Small intestine (tissue), 7 donors: Measurements from ENCODE around the gene PPP2R5B. TPM values are rescaled to one million over a fixed set of nuclear protein-coding genes. Genes with fewer than 3 reads are reported as not detected.

ENCODE experiments used
- DNase-seq, 2 donors: peaks; one replicate each; pipeline versions ENCODE4 v3.0.0 to v3.0.0-alpha.2; 2013
- FAIRE-seq: peaks from 2 replicates; lab custom pipeline; 2012; peaks lifted over from hg19 to GRCh38; lab: Jason Lieb, UNC
- H3K27ac ChIP-seq, 3 donors: one replicate each; pipeline ENCODE4 v1.5.1; 2013; ENCODE audit warnings: low read length in 2 of 3, mild to moderate bottlenecking in 2 of 3, control low read depth in 1 of 3, inconsistent platforms in 1 of 3, low read depth in 1 of 3, moderate library complexity in 1 of 3
- H3K27me3 ChIP-seq, 3 donors: one replicate each; pipeline ENCODE4 v1.6.1; 2013; ENCODE audit warnings: low read length in 3 of 3, inconsistent platforms in 1 of 3; ENCODE audit not compliant: control insufficient read depth in 3 of 3, insufficient read depth in 3 of 3
- H3K36me3 ChIP-seq, 3 donors: one replicate each; pipeline ENCODE4 v1.6.1; 2013; ENCODE audit warnings: low read length in 3 of 3, inconsistent platforms in 1 of 3, low read depth in 1 of 3, mild to moderate bottlenecking in 1 of 3, moderate library complexity in 1 of 3; ENCODE audit not compliant: control insufficient read depth in 3 of 3, insufficient read depth in 2 of 3
- H3K4me1 ChIP-seq, 3 donors: one replicate each; pipeline ENCODE4 v1.6.1; 2013; ENCODE audit warnings: low read length in 2 of 3, inconsistent platforms in 1 of 3, low read depth in 1 of 3, mild to moderate bottlenecking in 1 of 3, moderate library complexity in 1 of 3; ENCODE audit not compliant: control insufficient read depth in 3 of 3, insufficient read depth in 2 of 3
- H3K4me3 ChIP-seq, 3 donors: one replicate each; pipeline ENCODE4 v1.5.1; 2013; ENCODE audit warnings: low read length in 3 of 3, control low read depth in 1 of 3, inconsistent platforms in 1 of 3, low read depth in 1 of 3, mild to moderate bottlenecking in 1 of 3, moderate library complexity in 1 of 3
- H3K9me3 ChIP-seq, 2 donors: one replicate each; pipeline ENCODE4 v1.6.1; 2013; ENCODE audit warnings: low read depth in 1 of 2, low read length in 1 of 2; ENCODE audit not compliant: control insufficient read depth in 2 of 2, insufficient read depth in 1 of 2
- WGBS, 3 donors: extraction: QIAGEN DNeasy Blood & Tissue Kit; methylation state at CpG; one replicate each; pipeline ENCODE4 v1.1.7; 2013; 5-methylcytosine and 5-hydroxymethylcytosine counted together
- polyA plus RNA-seq, 4 donors: library from polyadenylated mRNA; stranded (reverse) in 3 of 4; unstranded in 1 of 4; fragments of 200-250 nt in 3 of 4; fragments of 120-200 nt in 1 of 4; gene quantifications; one replicate each; pipeline versions ENCODE4 v1.2.1 to v1.2.3, GENCODE V29; 2013
- donor health status: healthy with polysubstance abuse.
- donor health status: control.
- donor health status: control.
- donor health status: Bipolar disorder and iron deficiency.
- donor health status: healthy.

PPP2R5B gene
- polyA plus RNA-seq, 4 donors: 8.2 to 15.9 (median 13.6) TPM

GRCh38 chr11:64947208-64947814, 22.8 kb downstream of the PPP2R5B start:
- no peaks in the 10 kb centered on the region for H3K9me3 ChIP-seq
- H3K36me3 ChIP-seq: no peaks in the 10 kb centered on the region
- H3K4me1 ChIP-seq: no peaks in the 10 kb centered on the region
- FAIRE-seq (no peak), DNase-seq (no peak)
- no peak overlapping the region for H3K27ac ChIP-seq
- H3K4me3 ChIP-seq: no peak overlapping the region
- WGBS, 3 donors: 61 to 82% (median 75%) methylated on average over 5 of the region's 5 CpGs
- H3K27me3 ChIP-seq: peaks cover 0 to 3% (median 0%) of the 10 kb centered on the region in 3 donors

- H3K4me3 ChIP-seq: no peak overlapping the region
- no peaks in the 10 kb centered on the region for H3K4me1 ChIP-seq
- peaks cover 0 to 3% (median 0%) of the 10 kb centered on the region in 3 donors for H3K27me3 ChIP-seq
- no peaks in the 10 kb centered on the region for H3K36me3 ChIP-seq
- H3K9me3 ChIP-seq: no peaks in the 10 kb centered on the region
- no peak overlapping the region for H3K27ac ChIP-seq
- DNase-seq (no peak), FAIRE-seq (no peak)
- 50 to 73% (median 64%) methylated on average over 4 of the region's 4 CpGs for WGBS, 3 donors
Observed at GRCh38 chr11:64951529-64951928, 27.0 kb downstream of the PPP2R5B start.

DNA sequence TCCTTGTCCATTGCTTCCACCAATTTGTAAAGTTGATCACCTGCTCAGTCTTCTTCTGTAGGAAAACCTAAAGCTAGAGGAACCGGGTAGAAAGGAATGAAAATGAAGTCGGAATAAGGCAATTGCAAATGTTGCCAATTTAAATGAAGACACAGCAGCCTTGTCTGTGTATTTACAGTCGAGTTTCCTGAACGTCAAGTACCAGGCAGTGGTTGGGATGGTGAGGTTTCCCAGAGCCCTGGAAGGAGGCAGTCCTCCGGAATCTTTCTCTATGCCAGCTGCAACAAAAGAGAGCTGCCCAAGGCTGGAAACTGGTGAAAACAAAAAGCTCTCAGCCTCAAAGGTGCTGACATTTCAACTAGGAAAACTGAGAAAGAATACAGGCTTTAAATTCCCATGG, 29.7 kb downstream of the PPP2R5B start:
- WGBS, 3 donors: 50 to 61% (median 53%) methylated on average over 5 of the region's 5 CpGs
- H3K9me3 ChIP-seq: no peaks in the 10 kb centered on the region
- no peak overlapping the region for H3K27ac ChIP-seq
- H3K36me3 ChIP-seq: no peaks in the 10 kb centered on the region
- peaks cover 0 to 3% (median 0%) of the 10 kb centered on the region in 3 donors for H3K27me3 ChIP-seq
- no peak for DNase-seq
- FAIRE-seq: no peak
- no peaks in the 10 kb centered on the region for H3K4me1 ChIP-seq
- H3K4me3 ChIP-seq: no peak overlapping the region

DNA sequence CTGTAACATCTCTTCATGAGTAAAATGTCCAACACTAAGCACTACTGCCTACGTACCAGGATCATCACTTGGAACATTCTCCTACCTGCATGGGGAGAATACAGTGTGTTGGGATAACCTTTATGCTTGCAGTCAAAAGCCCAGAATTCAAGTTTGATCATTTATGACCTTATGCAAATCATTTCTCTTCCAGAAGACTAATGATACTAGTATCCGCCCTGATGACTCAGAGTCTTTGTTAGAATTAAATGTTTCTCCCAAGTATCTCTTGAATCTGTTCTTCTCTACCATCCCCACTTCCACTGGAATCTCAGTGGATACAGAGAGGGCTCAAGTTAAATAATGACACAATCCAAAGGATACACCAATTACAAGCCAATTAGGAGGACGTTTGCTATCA, 35.0 kb downstream of the PPP2R5B start:
- Histone ChIP-seq H3K9me3 (no peaks in the 10 kb centered on the region), H3K27me3 (no peaks in the 10 kb centered on the region), H3K4me3 (no peak overlapping the region), H3K4me1 (peaks cover 0 to 3% (median 0%) of the 10 kb centered on the region in 3 donors), H3K27ac (no peak overlapping the region), H3K36me3 (no peaks in the 10 kb centered on the region)
- FAIRE-seq (no peak), DNase-seq (no peak)
- 41 to 54% (median 41%) methylated on average over 3 of the region's 3 CpGs for WGBS, 3 donors

DNA sequence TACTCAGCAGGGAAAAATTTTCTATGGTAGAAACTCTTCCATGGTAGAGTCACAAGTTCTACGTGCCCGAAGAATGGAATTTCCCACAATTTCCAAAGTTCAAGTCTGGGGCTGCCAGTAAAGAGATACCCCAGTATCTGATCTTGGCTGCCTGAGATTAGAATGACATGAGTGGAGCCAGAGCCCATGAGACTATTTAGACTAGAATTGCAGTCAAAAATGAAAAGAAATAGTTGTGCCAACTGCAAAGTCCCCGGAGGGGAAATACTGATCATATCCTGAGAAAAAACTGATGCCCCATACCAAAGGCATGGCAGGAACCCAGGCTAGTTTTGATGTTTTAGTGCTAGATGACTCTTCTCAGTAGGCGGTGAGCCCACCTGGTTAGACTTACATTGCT, 36.2 kb downstream of the PPP2R5B start:
- FAIRE-seq: no peak
- Histone ChIP-seq H3K36me3 (no peaks in the 10 kb centered on the region), H3K9me3 (no peaks in the 10 kb centered on the region), H3K27me3 (no peaks in the 10 kb centered on the region), H3K4me3 (no peak overlapping the region), H3K27ac (no peak overlapping the region), H3K4me1 (peaks cover 0 to 3% (median 0%) of the 10 kb centered on the region in 3 donors)
- no peak for DNase-seq
- 45 to 56% (median 51%) methylated on average over 4 of the region's 4 CpGs for WGBS, 3 donors

DNA sequence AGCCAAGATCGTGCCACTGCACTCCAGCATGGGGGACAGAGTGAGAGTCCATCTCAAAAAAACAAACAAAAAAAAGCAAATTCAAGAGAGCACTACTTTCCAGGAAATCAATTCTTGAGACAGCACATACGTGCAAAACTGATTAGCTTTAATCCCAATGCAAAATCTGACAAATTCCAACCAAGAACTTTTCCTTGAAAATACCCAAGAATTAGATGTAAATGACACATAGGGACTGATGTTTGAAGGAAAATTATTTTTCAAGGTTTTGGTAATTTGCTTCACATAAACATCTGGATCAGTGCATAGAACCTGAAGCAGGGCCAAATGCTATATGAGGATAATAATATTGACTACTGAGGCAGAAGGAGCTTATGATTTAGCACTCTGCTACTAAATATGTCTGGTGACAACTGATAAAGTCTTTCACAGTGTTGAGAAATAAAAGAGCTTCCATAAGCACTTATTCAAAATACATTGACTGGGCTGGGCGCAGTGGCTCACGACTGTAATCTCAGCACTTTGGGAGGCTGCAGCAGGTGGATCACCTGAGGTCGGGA, 38.7 kb downstream of the PPP2R5B start:
- Histone ChIP-seq H3K4me1 (peaks cover 0 to 3% (median 0%) of the 10 kb centered on the region in 3 donors), H3K9me3 (no peaks in the 10 kb centered on the region), H3K4me3 (no peak overlapping the region), H3K27me3 (no peaks in the 10 kb centered on the region), H3K27ac (no peak overlapping the region), H3K36me3 (no peaks in the 10 kb centered on the region)
- WGBS, 3 donors: 82 to 84% (median 83%) methylated on average over 5 of the region's 5 CpGs
- DNase-seq (no peak), FAIRE-seq (no peak)

DNA sequence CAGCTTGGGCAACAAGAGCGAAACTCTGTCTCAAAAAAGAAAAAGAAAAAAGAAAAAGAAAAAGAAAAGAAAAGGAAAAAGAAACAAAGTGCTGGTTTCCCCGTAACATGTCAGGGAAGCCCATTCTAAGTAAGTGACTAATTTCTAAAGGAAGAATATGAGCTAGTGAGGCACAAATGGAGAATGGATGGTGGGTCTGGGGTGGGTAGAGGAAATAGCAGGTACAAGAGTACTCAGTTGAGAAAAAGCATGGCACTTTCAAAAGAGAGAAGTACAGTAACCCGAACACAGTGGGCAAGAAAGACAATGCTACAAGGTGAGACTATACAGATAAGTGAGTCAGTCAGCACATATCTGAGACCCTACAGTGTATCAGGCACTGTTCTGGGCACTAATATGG, 42.9 kb downstream of the PPP2R5B start:
- DNase-seq: no peak
- no peak for FAIRE-seq
- Histone ChIP-seq H3K4me3 (no peak overlapping the region), H3K27me3 (peaks cover 0 to 6% (median 0%) of the 10 kb centered on the region in 3 donors), H3K36me3 (no peaks in the 10 kb centered on the region), H3K27ac (no peak overlapping the region), H3K4me1 (peaks cover 2 to 13% (median 3%) of the 10 kb centered on the region in 3 donors), H3K9me3 (no peaks in the 10 kb centered on the region)
- 83 to 96% (median 87%) methylated on average over 3 of the region's 3 CpGs for WGBS, 3 donors

- H3K9me3 ChIP-seq: no peaks in the 10 kb centered on the region
- peaks cover 0 to 9% (median 0%) of the 10 kb centered on the region in 3 donors for H3K27me3 ChIP-seq
- DNase-seq: peak; percentile 58 to 61
- H3K4me3 ChIP-seq: no peak overlapping the region
- WGBS, 3 donors: 21 to 35% (median 25%) methylated on average over 5 of the region's 5 CpGs
- FAIRE-seq: no peak
- peak overlapping the region in 2 of 3 donors; percentile 36 to 46 for H3K27ac ChIP-seq
- H3K36me3 ChIP-seq: no peaks in the 10 kb centered on the region
- H3K4me1 ChIP-seq: peaks cover 2 to 13% (median 3%) of the 10 kb centered on the region in 3 donors
Observed at GRCh38 chr11:64969209-64969608, 44.7 kb downstream of the PPP2R5B start.
